Upper lobe of left lung (tissue), 6 donors: ENCODE results near the gene COX6B2. TPM values are rescaled to one million over a fixed set of nuclear protein-coding genes. Genes with fewer than 3 reads are reported as not detected.
A peak's percentile ranks its signal among the peaks of the same experiment; 100 is the strongest.

ENCODE experiments used
- ATAC-seq, 2 donors: fragments of 200-7000 bp; cut with Tn5 transposase; one replicate each; pipeline ENCODE4 v1.9.1; 2022; ENCODE audit warnings: mild to moderate bottlenecking in 2 of 2, moderate library complexity in 2 of 2; ENCODE audit not compliant: low FRiP score in 2 of 2
- DNase-seq, 2 donors: peaks; one replicate each; pipeline ENCODE4 v3.0.0-alpha.2; 2019 to 2020
- H3K27ac ChIP-seq, 4 donors: fragments of 200-600 bp; sonication (generic); one replicate each; pipeline ENCODE4 v1.5.1; 2016 to 2019
- H3K27me3 ChIP-seq, 4 donors: fragments of 200-600 bp; sonication (generic); one replicate each; pipeline ENCODE4 v1.5.1; 2017 to 2019
- H3K36me3 ChIP-seq, 4 donors: fragments of 200-600 bp; sonication (generic); one replicate each; pipeline ENCODE4 v1.5.1; 2016 to 2019
- H3K4me1 ChIP-seq, 4 donors: fragments of 200-600 bp; sonication (generic); one replicate each; pipeline ENCODE4 v1.5.1; 2018 to 2019
- H3K4me3 ChIP-seq, 4 donors: fragments of 200-600 bp; sonication (generic); one replicate each; pipeline ENCODE4 v1.5.1; 2017 to 2019; ENCODE audit warnings: mild to moderate bottlenecking in 2 of 4, moderate library complexity in 1 of 4
- H3K9me3 ChIP-seq, 4 donors: fragments of 200-600 bp; sonication (generic); one replicate each; pipeline ENCODE4 v1.5.1; 2018 to 2019
- CTCF ChIP-seq, 6 experiments: fragments of 450-650 bp in 4 of 6; fragments of 200-600 bp in 2 of 6; sonication (generic) in 2 of 6; IDR thresholded peaks; one replicate each; pipeline ENCODE4 v1.5.1; 2016 to 2019; ENCODE audit warnings: antibody characterized with exemption in 6 of 6
- EP300 ChIP-seq, 4 donors: sonication (generic); formaldehyde crosslinking; IDR thresholded peaks; one replicate each; pipeline ENCODE4 v1.5.1; 2017; ENCODE audit warnings: antibody characterized with exemption in 4 of 4, control low read depth in 2 of 4
- POLR2A ChIP-seq, 4 donors: fragments of 450-650 bp; IDR thresholded peaks; one replicate each; pipeline ENCODE4 v1.5.1; 2016 to 2017; ENCODE audit warnings: antibody characterized with exemption in 4 of 4, mild to moderate bottlenecking in 2 of 4
- POLR2AphosphoS5 ChIP-seq, 2 donors: sonication (generic); formaldehyde crosslinking; IDR thresholded peaks; one replicate each; pipeline ENCODE4 v1.5.1; 2017; ENCODE audit warnings: antibody characterized with exemption in 2 of 2
- WGBS, 2 donors: methylation state at CpG; one replicate each; pipeline ENCODE4 v1.1.5; 2017 to 2018; 5-methylcytosine and 5-hydroxymethylcytosine counted together
- total RNA-seq, 6 donors: library from RNA; depleted of rRNA in 4 of 6; stranded (reverse); fragments of >200 nt in 4 of 6; gene quantifications; one replicate each; pipeline versions ENCODE4 v1.1.0 to v1.2.1, GENCODE V29; 2016 to 2021
- donor health status: DM: no; HTN: no; CAD: no; lungs with moderate emphysema.
- donor health status: DM: no; HTN: yes; CAD: no; lungs with severe emphysema.

Gene COX6B2
- total RNA-seq, 6 donors from 2014 or later: 0.20 TPM; not detected in 5

GRCh38 chr19:55322204-55322885, 32.2 kb downstream of the COX6B2 start:
- Histone ChIP-seq H3K9me3 (no peaks in the 10 kb centered on the region), H3K36me3 (no peaks in the 10 kb centered on the region), H3K27me3 (no peaks in the 10 kb centered on the region), H3K4me3 (peak overlapping the region in 2 of 4 donors; percentile 9 to 17), H3K4me1 (peaks cover 0 to under 1% (median 0%) of the 10 kb centered on the region in 4 donors), H3K27ac (no peak overlapping the region)
- TF ChIP-seq CTCF (IDR thresholded peaks at IDR 0.05) (no peak), POLR2AphosphoS5 (IDR thresholded peaks at IDR 0.05) (no peak), EP300 (IDR thresholded peaks at IDR 0.05) (no peak), POLR2A (IDR thresholded peaks at IDR 0.05) (no peak)
- no peak for ATAC-seq
- no peak for DNase-seq
- 50 to 61% methylated on average over 10 to 11 of the region's 12 CpGs for WGBS, 2 donors

- ATAC-seq: no peak
- Histone ChIP-seq H3K27ac (no peak overlapping the region), H3K27me3 (no peaks in the 10 kb centered on the region), H3K4me1 (no peaks in the 10 kb centered on the region), H3K36me3 (no peaks in the 10 kb centered on the region), H3K9me3 (no peaks in the 10 kb centered on the region), H3K4me3 (no peak overlapping the region)
- no peak for DNase-seq
- TF ChIP-seq POLR2AphosphoS5 (IDR thresholded peaks at IDR 0.05) (no peak), EP300 (IDR thresholded peaks at IDR 0.05) (no peak), CTCF (IDR thresholded peaks at IDR 0.05) (no peak), POLR2A (IDR thresholded peaks at IDR 0.05) (no peak)
- WGBS, 2 donors: 48 to 66% methylated on average over 8 to 9 of the region's 9 CpGs
Observed at GRCh38 chr19:55321466-55322137, 32.9 kb downstream of the COX6B2 start.

- no peaks in the 10 kb centered on the region for H3K27me3 ChIP-seq
- no peak for DNase-seq
- no peak overlapping the region for H3K27ac ChIP-seq
- ATAC-seq: no peak
- TF ChIP-seq CTCF (IDR thresholded peaks at IDR 0.05): no peak
- no peak for TF ChIP-seq POLR2AphosphoS5 (IDR thresholded peaks at IDR 0.05)
- TF ChIP-seq POLR2A (IDR thresholded peaks at IDR 0.05): no peak
- TF ChIP-seq EP300 (IDR thresholded peaks at IDR 0.05): no peak
- H3K4me3 ChIP-seq: no peak overlapping the region
- no peaks in the 10 kb centered on the region for H3K4me1 ChIP-seq
- H3K9me3 ChIP-seq: no peaks in the 10 kb centered on the region
- H3K36me3 ChIP-seq: no peaks in the 10 kb centered on the region
- 60 to 68% methylated on average over 3 to 7 of the region's 8 CpGs for WGBS, 2 donors
Observed at GRCh38 chr19:55320844-55321419, 33.6 kb downstream of the COX6B2 start.

GRCh38 chr19:55319785-55320184, 34.7 kb downstream of the COX6B2 start:
- H3K4me1 ChIP-seq: no peaks in the 10 kb centered on the region
- no peaks in the 10 kb centered on the region for H3K36me3 ChIP-seq
- H3K9me3 ChIP-seq: no peaks in the 10 kb centered on the region
- H3K4me3 ChIP-seq: no peak overlapping the region
- 30 to 31% methylated on average over 17 of the region's 21 CpGs for WGBS, 2 donors
- no peak for TF ChIP-seq EP300 (IDR thresholded peaks at IDR 0.05)
- no peak for TF ChIP-seq POLR2A (IDR thresholded peaks at IDR 0.05)
- TF ChIP-seq CTCF (IDR thresholded peaks at IDR 0.05): no peak
- TF ChIP-seq POLR2AphosphoS5 (IDR thresholded peaks at IDR 0.05): no peak
- H3K27me3 ChIP-seq: no peaks in the 10 kb centered on the region
- H3K27ac ChIP-seq: no peak overlapping the region
- peak in 1 of 2 donors; percentile 18 for ATAC-seq
- no peak for DNase-seq
